ENCODE results near the gene WDR46. TPM values are rescaled to one million over a fixed set of nuclear protein-coding genes. Genes with fewer than 3 reads are reported as not detected.

WDR46 gene
- total and polyA plus RNA-seq, 2 of the 13 experiments (the other 11 are each of a cell fraction or from before 2014, with no cell fraction given) = 47.4 to 105 TPM

- TF ChIP-seq ZNF44 (CRISPR knock-in tag; IDR thresholded peaks at IDR 0.05) (0 out of 2 replicates have a peak, but pooled peaks have one; percentile 38), ZSCAN9 (CRISPR knock-in tag; IDR thresholded peaks at IDR 0.05; ENCODE audit: borderline replicate concordance) (0 out of 2 replicates have a peak, but pooled peaks have one; percentile 74), ZNF7 (CRISPR knock-in tag; IDR thresholded peaks at IDR 0.05) (no peak), TEAD2 (CRISPR knock-in tag; IDR thresholded peaks at IDR 0.05) (no peak; the same call in 1 of the 2 replicates), RELA (CRISPR knock-in tag; IDR thresholded peaks at IDR 0.05) (peak; percentile 54; the same call in 1 of the 2 replicates), ZNF124 (CRISPR knock-in tag; IDR thresholded peaks at IDR 0.05) (no peak), MED1 (CRISPR knock-in tag; IDR thresholded peaks at IDR 0.05) (no peak; the same call in 1 of the 2 replicates), KLF9 (CRISPR knock-in tag; IDR thresholded peaks at IDR 0.05; ENCODE audit: low read depth) (no peak; the same call in 1 of the 2 replicates), SNRNP70 (IDR thresholded peaks at IDR 0.05; ENCODE audit: low read depth, low read length) (no peak), ZNF577 (CRISPR knock-in tag; IDR thresholded peaks at IDR 0.05; ENCODE audit: borderline replicate concordance, low read depth) (no peak), HOXA9 (CRISPR knock-in tag; IDR thresholded peaks at IDR 0.05; ENCODE audit: borderline replicate concordance) (no peak), ZNF383 (CRISPR knock-in tag; IDR thresholded peaks at IDR 0.05; ENCODE audit: borderline replicate concordance) (no peak), ZXDC (CRISPR knock-in tag; IDR thresholded peaks at IDR 0.05) (no peak), RXRA (CRISPR knock-in tag; IDR thresholded peaks at IDR 0.05) (no peak), NPAS2 (CRISPR knock-in tag; IDR thresholded peaks at IDR 0.05; ENCODE audit: borderline replicate concordance) (no peak), MYPOP (CRISPR knock-in tag; IDR thresholded peaks at IDR 0.05) (no peak), GMEB2 (CRISPR knock-in tag; IDR thresholded peaks at IDR 0.05; ENCODE audit: low read depth) (0 out of 2 replicates have a peak, but pooled peaks have one; percentile 29), SSRP1 (CRISPR knock-in tag; IDR thresholded peaks at IDR 0.05) (0 out of 2 replicates have a peak, but pooled peaks have one; percentile 29), KDM3A (CRISPR knock-in tag; IDR thresholded peaks at IDR 0.05; ENCODE audit: low read depth) (no peak), ZBTB7B (CRISPR knock-in tag; IDR thresholded peaks at IDR 0.05) (no peak), ZNF639 (CRISPR knock-in tag; conservative IDR thresholded peaks at IDR 0.05) (no peak)
Observed at GRCh38 chr6:33317669-33318425, 28.8 kb upstream of the WDR46 start, which contains the start of gene ZBTB22 (continued).
